ENCODE results near the gene PTGFRN. TPM values are rescaled to one million over a fixed set of nuclear protein-coding genes. Genes with fewer than 3 reads are reported as not detected.
A peak's percentile ranks its signal among the peaks of the same experiment; 100 is the strongest.

The PTGFRN gene
- total and polyA plus RNA-seq, 2 experiments from 2014 or later: 16.6 to 31.0 TPM

DNA sequence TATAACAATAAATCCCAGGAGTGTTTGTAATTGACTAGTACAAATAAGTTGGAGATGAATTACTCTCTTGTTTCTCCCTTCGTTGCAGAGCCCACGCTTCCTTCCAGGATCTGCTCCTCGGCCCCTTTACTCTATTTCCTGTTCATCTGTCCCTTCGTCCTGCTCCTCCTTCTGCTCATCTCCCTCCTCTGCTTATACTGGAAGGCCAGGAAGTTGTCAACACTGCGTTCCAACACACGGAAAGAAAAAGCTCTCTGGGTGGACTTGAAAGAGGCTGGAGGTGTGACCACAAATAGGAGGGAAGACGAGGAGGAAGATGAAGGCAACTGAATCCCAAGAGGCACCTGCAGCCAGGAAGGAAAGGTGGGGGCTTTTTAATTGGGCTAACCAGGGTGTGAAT is 124.1 kb downstream of the PTGFRN start:
- DNase-seq (ENCODE audit: low spot score): no peak
- H3K27me3 ChIP-seq: no peaks in the 10 kb centered on the region
- H4K20me1 ChIP-seq (ENCODE audit: insufficient read depth, poor library complexity, severe bottlenecking): no peaks in the 10 kb centered on the region
- TF ChIP-seq, protein P1, sequence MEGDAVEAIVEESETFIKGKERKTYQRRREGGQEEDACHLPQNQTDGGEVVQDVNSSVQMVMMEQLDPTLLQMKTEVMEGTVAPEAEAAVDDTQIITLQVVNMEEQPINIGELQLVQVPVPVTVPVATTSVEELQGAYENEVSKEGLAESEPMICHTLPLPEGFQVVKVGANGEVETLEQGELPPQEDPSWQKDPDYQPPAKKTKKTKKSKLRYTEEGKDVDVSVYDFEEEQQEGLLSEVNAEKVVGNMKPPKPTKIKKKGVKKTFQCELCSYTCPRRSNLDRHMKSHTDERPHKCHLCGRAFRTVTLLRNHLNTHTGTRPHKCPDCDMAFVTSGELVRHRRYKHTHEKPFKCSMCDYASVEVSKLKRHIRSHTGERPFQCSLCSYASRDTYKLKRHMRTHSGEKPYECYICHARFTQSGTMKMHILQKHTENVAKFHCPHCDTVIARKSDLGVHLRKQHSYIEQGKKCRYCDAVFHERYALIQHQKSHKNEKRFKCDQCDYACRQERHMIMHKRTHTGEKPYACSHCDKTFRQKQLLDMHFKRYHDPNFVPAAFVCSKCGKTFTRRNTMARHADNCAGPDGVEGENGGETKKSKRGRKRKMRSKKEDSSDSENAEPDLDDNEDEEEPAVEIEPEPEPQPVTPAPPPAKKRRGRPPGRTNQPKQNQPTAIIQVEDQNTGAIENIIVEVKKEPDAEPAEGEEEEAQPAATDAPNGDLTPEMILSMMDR (IDR thresholded peaks at IDR 0.05; ENCODE audit: poor library complexity): no peak
- TF ChIP-seq EZH2phosphoT487 (IDR thresholded peaks at IDR 0.05; ENCODE audit: low read depth, severe bottlenecking, unreplicated experiment) (no peak), EZH2 (IDR thresholded peaks at IDR 0.05; ENCODE audit: borderline replicate concordance) (no peak)
- no peak overlapping the region for H3K27ac ChIP-seq
- peaks cover 4% of the 10 kb centered on the region for H3K4me1 ChIP-seq (ENCODE audit: insufficient read depth)
- 89% methylated on average over 7 of the region's 7 CpGs for WGBS (ENCODE audit: low lambda C conversion rate, missing lambda C conversion rate)
- H3K79me2 ChIP-seq: no peaks in the 10 kb centered on the region
- H3K4me3 ChIP-seq: no peak overlapping the region
- H3K4me2 ChIP-seq: no peak overlapping the region
- no peak overlapping the region for H2AFZ ChIP-seq
- H3K36me3 ChIP-seq (replicated peaks; ENCODE audit: insufficient read depth, low read depth): no peaks in the 10 kb centered on the region
- H3K9me3 ChIP-seq (ENCODE audit: low read depth): no peaks in the 10 kb centered on the region
- no peaks in the 10 kb centered on the region for H3K9me2 ChIP-seq (replicated peaks; ENCODE audit: insufficient read depth)

DNA sequence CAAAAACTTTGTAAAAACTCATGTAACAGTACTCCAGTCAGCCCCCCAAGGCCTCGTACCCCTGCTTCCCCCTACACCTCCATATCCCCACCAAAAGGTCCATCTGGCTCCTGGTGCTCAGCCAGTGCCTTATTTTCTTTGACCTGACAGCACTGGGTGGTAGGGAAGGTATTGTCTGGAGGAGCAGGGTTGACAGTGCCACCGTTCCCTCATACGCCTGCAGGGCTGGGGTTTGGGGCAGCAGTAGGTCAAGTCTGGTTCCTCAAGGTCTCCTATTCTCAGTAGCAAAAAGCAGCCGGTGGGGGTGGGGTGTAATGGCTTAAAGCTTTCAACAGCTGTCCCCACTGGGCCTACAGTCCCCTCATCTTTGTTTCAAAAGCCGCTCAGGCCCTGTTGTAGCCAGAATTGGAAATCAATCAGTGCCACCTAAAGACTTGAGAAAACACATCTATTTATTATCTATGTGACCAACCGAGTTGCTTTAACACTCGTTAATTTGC is 125.1 kb downstream of the PTGFRN start:
- Histone ChIP-seq H3K9me3 (ENCODE audit: low read depth) (no peaks in the 10 kb centered on the region), H3K27me3 (no peaks in the 10 kb centered on the region), H3K36me3 (replicated peaks; ENCODE audit: insufficient read depth, low read depth) (no peaks in the 10 kb centered on the region), H3K79me2 (no peaks in the 10 kb centered on the region), H2AFZ (no peak overlapping the region), H3K4me3 (no peak overlapping the region), H3K4me1 (ENCODE audit: insufficient read depth) (peaks cover 4% of the 10 kb centered on the region), H3K4me2 (no peak overlapping the region), H4K20me1 (ENCODE audit: insufficient read depth, poor library complexity, severe bottlenecking) (no peaks in the 10 kb centered on the region), H3K9me2 (replicated peaks; ENCODE audit: insufficient read depth) (no peaks in the 10 kb centered on the region), H3K27ac (no peak overlapping the region)
- 86% methylated on average over 7 of the region's 7 CpGs for WGBS (ENCODE audit: low lambda C conversion rate, missing lambda C conversion rate)
- no peak for DNase-seq (ENCODE audit: low spot score)
- TF ChIP-seq, protein P1 (IDR thresholded peaks at IDR 0.05; ENCODE audit: poor library complexity): no peak
- TF ChIP-seq EZH2phosphoT487 (IDR thresholded peaks at IDR 0.05; ENCODE audit: low read depth, severe bottlenecking, unreplicated experiment) (no peak), EZH2 (IDR thresholded peaks at IDR 0.05; ENCODE audit: borderline replicate concordance) (no peak)

DNA sequence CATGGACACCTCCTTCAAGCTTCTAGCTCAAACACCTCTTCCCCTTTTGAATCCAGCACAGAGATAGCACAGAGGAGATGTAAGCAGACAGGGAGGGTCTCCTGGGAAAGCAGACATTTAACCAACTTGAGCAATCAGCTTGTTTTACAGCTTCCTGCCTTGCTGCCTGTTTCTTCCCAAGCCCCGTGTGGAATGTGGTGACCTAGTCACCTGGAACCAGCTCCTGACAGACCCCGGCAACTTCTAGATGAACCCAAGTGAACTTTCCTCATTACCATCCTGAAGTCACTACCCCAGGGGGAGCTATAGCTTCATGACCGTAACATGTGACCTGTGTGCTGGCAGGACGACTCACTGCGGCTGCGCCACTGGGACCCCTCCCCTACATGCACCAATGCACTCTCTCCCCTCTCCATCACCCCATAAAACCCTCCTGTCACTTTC is 126.3 kb downstream of the PTGFRN start:
- no peak for TF ChIP-seq EZH2 (IDR thresholded peaks at IDR 0.05; ENCODE audit: borderline replicate concordance)
- TF ChIP-seq, protein P1 (IDR thresholded peaks at IDR 0.05; ENCODE audit: poor library complexity): peak; percentile 9
- TF ChIP-seq EZH2phosphoT487 (IDR thresholded peaks at IDR 0.05; ENCODE audit: low read depth, severe bottlenecking, unreplicated experiment): no peak
- Histone ChIP-seq H3K4me1 (ENCODE audit: insufficient read depth) (peaks cover 4% of the 10 kb centered on the region), H3K4me3 (no peak overlapping the region), H3K36me3 (replicated peaks; ENCODE audit: insufficient read depth, low read depth) (no peaks in the 10 kb centered on the region), H3K9me2 (replicated peaks; ENCODE audit: insufficient read depth) (no peaks in the 10 kb centered on the region), H2AFZ (no peak overlapping the region), H3K79me2 (no peaks in the 10 kb centered on the region), H3K27ac (peak overlapping the region; percentile 85), H3K9me3 (ENCODE audit: low read depth) (no peaks in the 10 kb centered on the region), H3K4me2 (peak overlapping the region; percentile 38), H3K27me3 (no peaks in the 10 kb centered on the region), H4K20me1 (ENCODE audit: insufficient read depth, poor library complexity, severe bottlenecking) (no peaks in the 10 kb centered on the region)
- DNase-seq (ENCODE audit: low spot score): peak; percentile 30
- 63% methylated on average over 6 of the region's 6 CpGs for WGBS (ENCODE audit: low lambda C conversion rate, missing lambda C conversion rate)

Measured in hepatocyte (in vitro differentiated cells).